Neural cell (in vitro differentiated cells): ENCODE data around the gene RHOBTB3. TPM values are rescaled to one million over a fixed set of nuclear protein-coding genes. Genes with fewer than 3 reads are reported as not detected.

Experiments used
- H2AFZ ChIP-seq: fragments of 200-600, 300-800 bp; sonication (generic), shearing (Covaris generic); 2 replicates; pipeline ENCODE4 v1.6.0; 2014; ENCODE audit warnings: low read depth, mild to moderate bottlenecking, antibody characterized with exemption, low read length, moderate library complexity
- H3F3A ChIP-seq: fragments of 200-600 bp; shearing (Covaris generic); 2 replicates; pipeline ENCODE4 v1.6.1; 2016; ENCODE audit warnings: mild to moderate bottlenecking, moderate library complexity, mixed read lengths, antibody characterized with exemption, low read length; ENCODE audit not compliant: insufficient read depth, poor library complexity, severe bottlenecking
- H3K27ac ChIP-seq: fragments of 200-600, 300-800 bp; sonication (generic), shearing (Covaris generic); 2 replicates; pipeline ENCODE4 v1.5.1; 2014; ENCODE audit warnings: mild to moderate bottlenecking, low read length, moderate library complexity
- H3K27me3 ChIP-seq: fragments of 300-800, 200-600 bp; sonication (generic), shearing (Covaris generic); 2 replicates; pipeline ENCODE4 v1.6.0; 2014; ENCODE audit warnings: mild to moderate bottlenecking, low read depth, low read length, moderate library complexity; ENCODE audit not compliant: insufficient read depth
- H3K36me3 ChIP-seq: fragments of 300-800, 200-600 bp; sonication (generic), shearing (Covaris generic); 2 replicates; pipeline ENCODE4 v1.5.1; 2014; ENCODE audit warnings: mild to moderate bottlenecking, antibody characterized with exemption, low read length, moderate library complexity; ENCODE audit not compliant: insufficient read depth
- H3K4me2 ChIP-seq: fragments of 300-800, 200-600 bp; sonication (generic), shearing (Covaris generic); 2 replicates; pipeline ENCODE4 v1.6.0; 2014; ENCODE audit warnings: mild to moderate bottlenecking, low read length
- H3K4me3 ChIP-seq: fragments of 300-800, 200-600 bp; sonication (generic), shearing (Covaris generic); 2 replicates; pipeline ENCODE4 v1.5.1; 2014; ENCODE audit warnings: mild to moderate bottlenecking, low read length, moderate library complexity
- H3K79me2 ChIP-seq: fragments of 200-600 bp; shearing (Covaris generic); replicated peaks from 2 replicates; pipeline ENCODE4 v1.6.0; 2014; ENCODE audit warnings: mild to moderate bottlenecking, low read length, moderate library complexity; ENCODE audit not compliant: insufficient read depth
- H3K9ac ChIP-seq: fragments of 300-800, 200-600 bp; sonication (generic), shearing (Covaris generic); 2 replicates; pipeline ENCODE4 v1.6.1; 2016; ENCODE audit warnings: mild to moderate bottlenecking, low read length, mixed read lengths
- H3K9me2 ChIP-seq: fragments of 200-600 bp; shearing (Covaris generic); 2 replicates; pipeline ENCODE4 v1.6.1; 2016; ENCODE audit warnings: mild to moderate bottlenecking, low read length, mixed read lengths; ENCODE audit not compliant: insufficient read depth
- H3K9me3 ChIP-seq: fragments of 200-600, 300-800 bp; sonication (generic), shearing (Covaris generic); 2 replicates; pipeline ENCODE4 v1.6.1; 2016; ENCODE audit warnings: mild to moderate bottlenecking, mixed run types, low read length, moderate library complexity, mixed read lengths
- H4K20me1 ChIP-seq: fragments of 200-600 bp; shearing (Covaris generic); 2 replicates; pipeline ENCODE4 v1.6.1; 2016; ENCODE audit warnings: mild to moderate bottlenecking, mixed run types; ENCODE audit not compliant: insufficient read depth
- CTCF ChIP-seq: fragments of 450-650 bp; IDR thresholded peaks from 2 replicates; pipeline ENCODE4 v1.5.1; 2014; ENCODE audit warnings: antibody characterized with exemption, mild to moderate bottlenecking, moderate library complexity; ENCODE audit not compliant: poor library complexity, severe bottlenecking
- EP300 ChIP-seq: fragments of 450-650 bp; conservative IDR thresholded peaks from 2 replicates; pipeline ENCODE4 v1.6.1; 2014; ENCODE audit warnings: antibody characterized with exemption, mild to moderate bottlenecking, moderate library complexity; ENCODE audit not compliant: poor library complexity, severe bottlenecking
- EZH2 ChIP-seq: fragments of 200-600, 300-800 bp; shearing (Covaris generic), sonication (generic); IDR thresholded peaks from 2 replicates; pipeline ENCODE4 v1.6.1; 2014; ENCODE audit warnings: antibody characterized with exemption, low read length, borderline replicate concordance, mild to moderate bottlenecking; ENCODE audit not compliant: insufficient read depth, poor library complexity, severe bottlenecking
- MXI1 ChIP-seq: fragments of 450-650 bp; conservative IDR thresholded peaks from 2 replicates; pipeline ENCODE4 v1.6.1; 2014; ENCODE audit warnings: antibody characterized with exemption, mild to moderate bottlenecking; ENCODE audit not compliant: poor library complexity, severe bottlenecking
- POLR2AphosphoS5 ChIP-seq: IDR thresholded peaks from 2 replicates; pipeline ENCODE4 v1.6.1; 2012
- RAD21 ChIP-seq: fragments of 450-650 bp; conservative IDR thresholded peaks from 2 replicates; pipeline ENCODE4 v1.6.1; 2014; ENCODE audit warnings: antibody characterized with exemption, mild to moderate bottlenecking, moderate library complexity
- REST ChIP-seq: IDR thresholded peaks from 2 replicates; pipeline ENCODE4 v1.6.1; 2012; ENCODE audit warnings: borderline replicate concordance
- SMC3 ChIP-seq: fragments of 450-650 bp; conservative IDR thresholded peaks from 2 replicates; pipeline ENCODE4 v1.6.1; 2014; ENCODE audit warnings: antibody characterized with exemption, mild to moderate bottlenecking, moderate library complexity; ENCODE audit not compliant: poor library complexity
- TAF1 ChIP-seq: IDR thresholded peaks from 2 replicates; pipeline ENCODE4 v1.6.1; 2012; ENCODE audit warnings: low read depth
- polyA plus RNA-seq: library from polyadenylated mRNA; depleted of rRNA; stranded (reverse); fragments of >200 nt; gene quantifications from 2 replicates; pipeline ENCODE4 v1.2.3, GENCODE V29; 2014

RHOBTB3 gene
- polyA plus RNA-seq, 1 donor from 2014 or later: 99.4 TPM

GRCh38 chr5:95778713-95779436, 47.7 kb downstream of the RHOBTB3 start:
- Histone ChIP-seq H3K79me2 (no peaks in the 10 kb centered on the region), H3K36me3 (no peaks in the 10 kb centered on the region), H3K9ac (no peak overlapping the region), H3F3A (no peaks in the 10 kb centered on the region), H3K27ac (no peak overlapping the region), H3K4me2 (no peak overlapping the region), H3K9me2 (no peaks in the 10 kb centered on the region), H3K4me3 (no peak overlapping the region), H3K9me3 (no peaks in the 10 kb centered on the region), H2AFZ (no peak overlapping the region), H3K27me3 (no peaks in the 10 kb centered on the region), H4K20me1 (no peaks in the 10 kb centered on the region)
- TF ChIP-seq MXI1: no peak
- TF ChIP-seq EP300: no peak
- no peak for TF ChIP-seq REST
- no peak for TF ChIP-seq POLR2AphosphoS5
- TF ChIP-seq EZH2: no peak
- TF ChIP-seq SMC3: no peak
- TF ChIP-seq RAD21: no peak
- TF ChIP-seq TAF1: no peak
- no peak for TF ChIP-seq CTCF

GRCh38 chr5:95779611-95780010, 48.5 kb downstream of the RHOBTB3 start:
- H3K36me3 ChIP-seq: no peaks in the 10 kb centered on the region
- H3K27ac ChIP-seq: no peak overlapping the region
- no peak overlapping the region for H3K4me2 ChIP-seq
- no peak overlapping the region for H3K9ac ChIP-seq
- no peaks in the 10 kb centered on the region for H3K27me3 ChIP-seq
- H3K4me3 ChIP-seq: no peak overlapping the region
- H3K79me2 ChIP-seq: no peaks in the 10 kb centered on the region
- no peaks in the 10 kb centered on the region for H3K9me3 ChIP-seq
- H3K9me2 ChIP-seq: no peaks in the 10 kb centered on the region
- no peak overlapping the region for H2AFZ ChIP-seq
- no peaks in the 10 kb centered on the region for H4K20me1 ChIP-seq
- H3F3A ChIP-seq: no peaks in the 10 kb centered on the region
- no peak for TF ChIP-seq EZH2
- TF ChIP-seq RAD21: no peak
- TF ChIP-seq MXI1: no peak
- TF ChIP-seq TAF1: no peak
- no peak for TF ChIP-seq REST
- TF ChIP-seq CTCF: no peak
- no peak for TF ChIP-seq EP300
- TF ChIP-seq POLR2AphosphoS5: no peak
- TF ChIP-seq SMC3: no peak
